A549 (cell line): ENCODE data around the gene CHN1. TPM values are rescaled to one million over a fixed set of nuclear protein-coding genes. Genes with fewer than 3 reads are reported as not detected.

ENCODE experiments used
- ATAC-seq, 2 experiments: fragments of 200-7000 bp in 1 of 2; fragments of >200 bp in 1 of 2; cut with Nextera tagmentation in 1 of 2; cut with Tn5 transposase in 1 of 2; 3 replicates each; pipeline versions ENCODE4 v1.8.0 to v1.9.1; 2018 to 2020; ENCODE audit warnings: mild to moderate bottlenecking in 1 of 2, moderate library complexity in 1 of 2
- CTCF ChIA-PET: fragments of 300-600 bp; sonication (Branson Sonifier 250); formaldehyde crosslinking; extraction: SDS; loops from one replicate; lab custom pipeline; 2021; ENCODE audit warnings: antibody characterized with exemption, inconsistent platforms; lab: Yijun Ruan, JAX
- POLR2A ChIA-PET: fragments of 350-600 bp; formaldehyde crosslinking; extraction: SDS; loops from one replicate; lab custom pipeline; 2021; ENCODE audit warnings: antibody characterized with exemption, inconsistent platforms; lab: Yijun Ruan, JAX
- DNase-seq, 2 experiments: peaks; one replicate each; pipeline versions ENCODE4 v3.0.0 to v3.0.0-alpha.2; 2011 to 2016; ENCODE audit warnings: low read depth in 1 of 2, low spot score in 1 of 2
- FAIRE-seq: peaks from 2 replicates; lab custom pipeline; 2011; peaks lifted over from hg19 to GRCh38; lab: Jason Lieb, UNC
- H3K27ac ChIP-seq, 2 experiments: fragments of >200 bp; sonication (Bioruptor Twin); formaldehyde crosslinking; 3 replicates each; pipeline ENCODE4 v1.5.1; 2016 to 2017
- H3K4me1 ChIP-seq: fragments of >200 bp; sonication (Bioruptor Twin); formaldehyde crosslinking; 3 replicates; pipeline ENCODE4 v1.6.1; 2016
- H3K4me2 ChIP-seq: fragments of >200 bp; sonication (Bioruptor Twin); formaldehyde crosslinking; 3 replicates; pipeline ENCODE4 v1.6.1; 2016
- H3K4me3 ChIP-seq: fragments of >200 bp; sonication (Bioruptor Twin); formaldehyde crosslinking; 3 replicates; pipeline ENCODE4 v1.5.1; 2016
- H3K9me3 ChIP-seq: fragments of >200 bp; sonication (Bioruptor Twin); formaldehyde crosslinking; 3 replicates; pipeline ENCODE4 v1.6.1; 2016
- ATOH8 ChIP-seq: fragments of 250-450 bp; sonication (Bioruptor Pico); IDR thresholded peaks from 2 replicates; pipeline ENCODE4 v1.5.0; 2020; ENCODE audit warnings: low read depth, mild to moderate bottlenecking, moderate library complexity
- BHLHE40 ChIP-seq: IDR thresholded peaks from 2 replicates; pipeline ENCODE4 v1.6.1; 2012; ENCODE audit warnings: low read depth, low read length, inconsistent platforms
- CBX2 ChIP-seq: fragments of 200-600 bp; sonication (generic); IDR thresholded peaks from 2 replicates; pipeline ENCODE4 v1.6.1; 2016; ENCODE audit warnings: low read depth, mild to moderate bottlenecking, borderline replicate concordance
- CBX8 ChIP-seq: fragments of 200-600 bp; sonication (generic); IDR thresholded peaks from 2 replicates; pipeline ENCODE4 v1.6.1; 2016
- CEBPB ChIP-seq, 2 experiments: fragments of >200 bp in 1 of 2; sonication (Bioruptor Twin) in 1 of 2; formaldehyde crosslinking in 1 of 2; IDR thresholded peaks; 2 replicates each; pipeline ENCODE4 v1.6.1; 2012 to 2016
- E2F6 ChIP-seq: IDR thresholded peaks from 2 replicates; pipeline ENCODE4 v1.6.1; 2012; ENCODE audit warnings: low read depth, borderline replicate concordance
- EHF ChIP-seq: fragments of 250-450 bp; sonication (Bioruptor Pico); IDR thresholded peaks from 2 replicates; pipeline ENCODE4 v1.5.0; 2020; ENCODE audit warnings: mild to moderate bottlenecking
- EHMT2 ChIP-seq: fragments of 200-600 bp; sonication (generic); IDR thresholded peaks from 2 replicates; pipeline ENCODE4 v1.6.1; 2016; ENCODE audit warnings: antibody characterized with exemption, low read depth, mild to moderate bottlenecking, moderate library complexity
- EP300 ChIP-seq, 2 experiments: fragments of >200 bp; sonication (Bioruptor Twin); formaldehyde crosslinking; IDR thresholded peaks; 2 replicates in 1 of 2; 3 replicates in 1 of 2; pipeline ENCODE4 v1.6.1; 2016 to 2017
- ESRRA ChIP-seq: fragments of 150-350 bp; IDR thresholded peaks from 2 replicates; pipeline ENCODE4 v1.6.1; 2014; ENCODE audit warnings: mild to moderate bottlenecking, low read length, borderline replicate concordance
- FOSB ChIP-seq: fragments of 250-450 bp; sonication (Bioruptor Pico); IDR thresholded peaks from 2 replicates; pipeline ENCODE4 v1.5.0; 2020; ENCODE audit warnings: mild to moderate bottlenecking, moderate library complexity
- FOXS1 ChIP-seq: fragments of 250-450 bp; sonication (Bioruptor Pico); IDR thresholded peaks from 2 replicates; pipeline ENCODE4 v1.5.0; 2020; ENCODE audit warnings: mild to moderate bottlenecking, moderate library complexity
- GATA3 ChIP-seq: IDR thresholded peaks from 2 replicates; pipeline ENCODE4 v1.6.1; 2012; ENCODE audit warnings: borderline replicate concordance
- HDAC2 ChIP-seq: fragments of 200-600 bp; sonication (generic); IDR thresholded peaks from 2 replicates; pipeline ENCODE4 v1.6.1; 2016
- JUNB ChIP-seq: fragments of >200 bp; sonication (Bioruptor Twin); formaldehyde crosslinking; IDR thresholded peaks from 2 replicates; pipeline ENCODE4 v1.6.1; 2016
- KDM5A ChIP-seq: fragments of 200-600 bp; sonication (generic); IDR thresholded peaks from 2 replicates; pipeline ENCODE4 v1.6.1; 2016; ENCODE audit warnings: antibody characterized with exemption, mild to moderate bottlenecking
- MAX ChIP-seq: IDR thresholded peaks from 2 replicates; pipeline ENCODE4 v1.6.1; 2012
- NFE2L2 ChIP-seq: fragments of 150-350 bp; conservative IDR thresholded peaks from 2 replicates; pipeline ENCODE4 v1.6.1; 2014; ENCODE audit warnings: low read length
- PBX3 ChIP-seq: IDR thresholded peaks from 2 replicates; pipeline ENCODE4 v1.6.1; 2012
- PHF8 ChIP-seq: fragments of 200-600 bp; sonication (generic); IDR thresholded peaks from 2 replicates; pipeline ENCODE4 v1.6.1; 2016; ENCODE audit warnings: low read depth, mild to moderate bottlenecking, antibody characterized with exemption, moderate library complexity, borderline replicate concordance
- POLR2A ChIP-seq: IDR thresholded peaks from 2 replicates; pipeline ENCODE4 v1.6.1; 2012; ENCODE audit warnings: mild to moderate bottlenecking, low read length
- POLR2AphosphoS2 ChIP-seq: conservative IDR thresholded peaks from 2 replicates; pipeline ENCODE4 v1.6.1; 2012; ENCODE audit warnings: low read length, improper control_type of control experiment, inconsistent platforms
- RARB ChIP-seq: fragments of 250-450 bp; sonication (Bioruptor Pico); IDR thresholded peaks from 2 replicates; pipeline ENCODE4 v1.8.0; 2021; ENCODE audit warnings: mild to moderate bottlenecking, moderate library complexity
- RFX5 ChIP-seq: fragments of 450-650 bp; IDR thresholded peaks from 2 replicates; pipeline ENCODE4 v1.7.1; 2014; ENCODE audit warnings: antibody characterized with exemption, mild to moderate bottlenecking, moderate library complexity
- SMC3 ChIP-seq: fragments of >200 bp; sonication (Bioruptor Twin); formaldehyde crosslinking; IDR thresholded peaks from 3 replicates; pipeline ENCODE4 v1.6.1; 2018; ENCODE audit warnings: inconsistent platforms
- TP53 ChIP-seq: fragments of 250-450 bp; sonication (Bioruptor Pico); IDR thresholded peaks from 2 replicates; pipeline ENCODE4 v1.5.0; 2021; ENCODE audit warnings: mild to moderate bottlenecking, moderate library complexity
- USF2 ChIP-seq: fragments of 450-650 bp; IDR thresholded peaks from 2 replicates; pipeline ENCODE4 v1.6.1; 2014; ENCODE audit warnings: antibody characterized with exemption
- ZNF302 ChIP-seq: fragments of 250-450 bp; sonication (Bioruptor Pico); IDR thresholded peaks from 2 replicates; pipeline ENCODE4 v1.9.0; 2021; ENCODE audit warnings: inconsistent platforms, mild to moderate bottlenecking, moderate library complexity
- WGBS: methylation state at CpG from one replicate; pipeline ENCODE4 v1.1.6; 2017; ENCODE audit errors: missing lambda C conversion rate; 5-methylcytosine and 5-hydroxymethylcytosine counted together
- polyA plus RNA-seq, 4 experiments: library from polyadenylated mRNA; depleted of rRNA in 3 of 4; stranded (reverse); fragments of >200 nt; fragmentation: RNase III in 1 of 4; extraction: RNeasy Plus Mini Kit Qiagen cat#74134 plus additional on column Dnase treatment in 1 of 4; gene quantifications; 2 replicates in 3 of 4; 3 replicates in 1 of 4; pipeline ENCODE4 v1.2.3, GENCODE V29; 2011 to 2017

The CHN1 gene
- polyA plus RNA-seq, 2 of the 4 experiments (the other 2 are of a cell fraction) = 20.9 to 46.6 TPM

- ChIA-PET CTCF (interaction anchor here (1.3 to 10.8 kb wide), 2 partner anchors 14 to 210 kb away, joined by 3 to 274 read pairs; partner anchors contain the start of gene CHRNA1), POLR2A (no interaction called here)
- H3K4me1 ChIP-seq = no peaks in the 10 kb centered on the region
- no peak for ATAC-seq
- WGBS = 85% methylated on average over 10 of the region's 13 CpGs
- H3K9me3 ChIP-seq = no peaks in the 10 kb centered on the region
- FAIRE-seq = no peak
- H3K27ac ChIP-seq = no peak overlapping the region
- H3K4me2 ChIP-seq = no peak overlapping the region
- no peak overlapping the region for H3K4me3 ChIP-seq
- no peak for DNase-seq
- TF ChIP-seq TP53 (CRISPR knock-in tag) (no peak), FOSB (CRISPR knock-in tag) (no peak), E2F6 (no peak), NFE2L2 (no peak), HDAC2 (no peak), EHF (CRISPR knock-in tag) (no peak), ESRRA (no peak), PBX3 (no peak), GATA3 (no peak), SMC3 (no peak), USF2 (no peak), PHF8 (no peak), BHLHE40 (no peak)
- TF ChIP-seq, all 56 proteins: peak for 0
Observed at GRCh38 chr2:174778085-174778981, 226.8 kb downstream of the CHN1 start.

- WGBS = 79% methylated on average over 5 of the region's 5 CpGs
- no peak overlapping the region for H3K4me3 ChIP-seq
- CTCF ChIA-PET = interaction anchor here (1.0 to 10.8 kb wide), 3 partner anchors 17 to 211 kb away, joined by 3 to 274 read pairs (median 4); no protein-coding TSS in a partner anchor
- DNase-seq (no peak), ATAC-seq (no peak), FAIRE-seq (no peak)
- TF ChIP-seq EP300 (IDR thresholded peaks at IDR 0.05) (no peak), NFE2L2 (no peak), TP53 (CRISPR knock-in tag) (no peak), POLR2AphosphoS2 (no peak), KDM5A (no peak), ZNF302 (CRISPR knock-in tag) (no peak), CBX2 (no peak), CBX8 (no peak), CEBPB (IDR thresholded peaks at IDR 0.05) (no peak), EHF (CRISPR knock-in tag) (no peak), JUNB (no peak), FOXS1 (no peak), RARB (CRISPR knock-in tag) (no peak), EHMT2 (no peak), ATOH8 (CRISPR knock-in tag) (no peak), ESRRA (no peak), RFX5 (no peak), POLR2A (no peak), MAX (no peak)
- no peak overlapping the region for H3K27ac ChIP-seq
- no peaks in the 10 kb centered on the region for H3K4me1 ChIP-seq
- POLR2A ChIA-PET = no interaction called here
- H3K9me3 ChIP-seq = no peaks in the 10 kb centered on the region
- H3K4me2 ChIP-seq = no peak overlapping the region
Observed at GRCh38 chr2:174777347-174778084, 227.7 kb downstream of the CHN1 start.
